Karpas-422 (cell line): ENCODE results near the gene TMEM51. TPM values are rescaled to one million over a fixed set of nuclear protein-coding genes. Genes with fewer than 3 reads are reported as not detected.
"Not testable (repeated sequence)": the region's sequence is repeated elsewhere in the genome, so short reads cannot be mapped to it uniquely, and the experiment has no call there.

Source experiments
- DNase-seq: peaks from one replicate; pipeline ENCODE4 v3.0.0-alpha.2; 2015
- H2AFZ ChIP-seq: fragments of 200-600 bp; sonication (generic); 2 replicates; pipeline ENCODE4 v1.6.1; 2014; ENCODE audit warnings: antibody characterized with exemption, low read length, mixed read lengths
- H3K27ac ChIP-seq: fragments of 200-600 bp; sonication (generic); 2 replicates; pipeline ENCODE4 v1.5.1; 2014; ENCODE audit warnings: mild to moderate bottlenecking, low read length, moderate library complexity
- H3K27me3 ChIP-seq: fragments of 200-600 bp; sonication (generic); 2 replicates; pipeline ENCODE4 v1.6.1; 2014; ENCODE audit warnings: low read length, mixed read lengths
- H3K36me3 ChIP-seq: fragments of 200-600 bp; sonication (generic); 2 replicates; pipeline ENCODE4 v1.6.1; 2014; ENCODE audit warnings: low read length, mixed read lengths; ENCODE audit not compliant: insufficient read depth
- H3K4me1 ChIP-seq: fragments of 200-600 bp; sonication (generic); 2 replicates; pipeline ENCODE4 v1.6.1; 2014; ENCODE audit warnings: mild to moderate bottlenecking, low read length, mixed read lengths
- H3K4me2 ChIP-seq: fragments of 200-600 bp; sonication (generic); 2 replicates; pipeline ENCODE4 v1.6.1; 2014; ENCODE audit warnings: low read length, low read depth, mild to moderate bottlenecking; ENCODE audit not compliant: poor library complexity, severe bottlenecking
- H3K4me3 ChIP-seq: fragments of 200-600 bp; sonication (generic); 2 replicates; pipeline ENCODE4 v1.5.1; 2014; ENCODE audit warnings: mild to moderate bottlenecking, antibody characterized with exemption, low read length, mixed read lengths
- H3K79me2 ChIP-seq: fragments of 200-600 bp; sonication (generic); 2 replicates; pipeline ENCODE4 v1.6.1; 2014; ENCODE audit warnings: mild to moderate bottlenecking, low read length, mixed read lengths
- H3K9ac ChIP-seq: fragments of 200-600 bp; sonication (generic); 2 replicates; pipeline ENCODE4 v1.6.0; 2014; ENCODE audit warnings: low read length
- H3K9me2 ChIP-seq: fragments of 200-600 bp; sonication (generic), shearing (Covaris generic); replicated peaks from 2 replicates; pipeline ENCODE4 v1.6.0; 2014; ENCODE audit warnings: mild to moderate bottlenecking, low read length, moderate library complexity; ENCODE audit not compliant: insufficient read depth
- H3K9me3 ChIP-seq: fragments of 300-700, 200-600 bp; sonication (generic); 2 replicates; pipeline ENCODE4 v1.6.1; 2014; ENCODE audit warnings: low read length, mixed read lengths
- H4K20me1 ChIP-seq: fragments of 200-600 bp; sonication (generic); 2 replicates; pipeline ENCODE4 v1.6.1; 2014; ENCODE audit warnings: mild to moderate bottlenecking, antibody characterized with exemption, low read length, low read depth; ENCODE audit not compliant: insufficient read depth
- total RNA-seq: library from RNA; depleted of rRNA; stranded (reverse); fragments of >200 nt; shearing (Covaris generic); gene quantifications from 2 replicates; pipeline ENCODE4 v1.2.3, GENCODE V29; 2014; ENCODE audit warnings: low replicate concordance

TMEM51 gene
- total RNA-seq, 1 experiment from 2014 or later = not detected

DNA sequence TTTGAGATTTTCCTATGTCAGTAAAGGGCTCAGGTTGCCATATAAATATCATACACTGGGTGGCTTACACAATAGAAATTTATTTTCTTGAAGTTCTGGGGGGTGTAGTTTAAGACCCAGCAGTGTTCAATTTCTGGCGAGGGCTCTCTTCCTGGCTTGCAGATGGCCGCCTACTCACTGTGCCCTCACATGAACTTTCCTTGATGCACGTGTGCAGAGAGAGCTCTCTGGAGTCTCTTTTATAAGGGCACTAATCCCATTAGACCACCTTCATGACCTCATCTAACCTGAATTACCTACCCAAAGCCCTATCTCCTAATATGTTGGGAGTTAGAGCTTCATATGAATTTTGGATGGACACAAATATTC is 21.1 kb downstream of the TMEM51 start:
- no peaks in the 10 kb centered on the region for H3K79me2 ChIP-seq
- no peak overlapping the region for H3K4me2 ChIP-seq

DNA sequence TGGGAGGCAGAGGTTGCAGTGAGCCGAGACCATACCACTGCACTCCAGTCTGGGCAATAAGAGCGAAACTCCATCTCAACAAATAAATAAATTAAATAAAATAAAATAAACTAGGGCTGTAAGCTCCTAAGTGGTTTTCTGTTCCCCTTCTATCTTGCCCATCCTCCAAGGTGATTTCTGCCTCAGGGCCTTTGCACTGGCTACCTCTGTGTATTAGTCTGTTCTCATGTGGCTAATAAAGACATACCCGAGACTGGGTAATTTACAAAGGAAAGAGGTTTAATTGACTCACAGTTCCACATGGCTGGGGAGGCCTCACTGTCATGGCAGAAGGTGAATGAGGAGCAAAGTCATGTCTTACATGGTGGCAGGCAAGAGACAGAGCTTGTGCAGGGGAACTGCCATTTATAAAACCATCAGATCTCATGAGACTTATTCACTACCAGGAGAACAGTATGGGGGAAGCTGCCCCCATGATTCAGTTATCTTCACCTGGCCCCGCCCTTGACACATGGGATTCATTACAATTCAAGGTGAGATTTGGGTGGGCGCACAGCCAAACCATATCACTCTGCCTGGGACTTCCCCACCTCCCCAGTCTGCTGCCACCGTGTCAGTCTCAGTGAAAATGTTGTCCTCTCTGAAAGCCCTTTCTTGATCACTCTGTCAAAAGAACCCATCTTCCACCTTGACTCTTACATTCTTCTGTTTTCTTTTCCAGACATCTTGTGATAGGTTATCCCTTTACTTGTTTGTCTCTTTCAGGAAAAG is 22.0 kb downstream of the TMEM51 start:
- H3K4me3 ChIP-seq, H3K4me1 ChIP-seq, H3K27me3 ChIP-seq, DNase-seq, H4K20me1 ChIP-seq, H3K9ac ChIP-seq, H2AFZ ChIP-seq, H3K79me2 ChIP-seq, H3K36me3 ChIP-seq, H3K4me2 ChIP-seq, H3K27ac ChIP-seq, H3K9me2 ChIP-seq, H3K9me3 ChIP-seq: not testable (repeated sequence)

More for the DNA sequence above, 21.1 kb downstream of the TMEM51 start:
- H3K36me3 ChIP-seq = no peaks in the 10 kb centered on the region
- no peak overlapping the region for H3K9ac ChIP-seq
- no peak overlapping the region for H3K27ac ChIP-seq
- no peaks in the 10 kb centered on the region for H3K4me1 ChIP-seq
- no peaks in the 10 kb centered on the region for H3K27me3 ChIP-seq
- H3K4me3 ChIP-seq = no peak overlapping the region
- H3K9me2 ChIP-seq = no peaks in the 10 kb centered on the region
- H4K20me1 ChIP-seq = no peaks in the 10 kb centered on the region; the same call in 1 of the 2 replicates
- H3K9me3 ChIP-seq = no peaks in the 10 kb centered on the region
- no peak overlapping the region for H2AFZ ChIP-seq
- DNase-seq = no peak

DNA sequence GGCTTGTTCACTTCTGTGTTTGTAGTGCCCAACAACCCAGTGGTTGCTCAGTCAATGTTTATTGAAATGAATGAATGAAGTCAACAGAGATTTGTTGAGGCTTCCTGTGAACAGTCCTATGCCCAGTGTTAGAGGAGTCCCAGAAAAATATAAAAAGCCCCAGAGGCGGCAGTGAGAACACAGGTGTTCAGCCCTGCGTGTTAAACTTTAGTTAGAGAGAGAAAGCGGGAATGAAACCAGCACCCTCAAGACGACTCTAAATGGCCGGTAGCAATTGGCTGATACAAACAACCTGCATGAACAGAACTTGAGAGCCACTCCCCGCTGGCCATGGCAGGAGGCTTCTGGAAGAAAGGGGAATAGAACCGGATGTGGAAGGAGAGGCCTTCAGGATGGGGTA is 22.6 kb downstream of the TMEM51 start:
- H3K36me3 ChIP-seq = no peaks in the 10 kb centered on the region
- no peaks in the 10 kb centered on the region for H3K79me2 ChIP-seq
- no peak overlapping the region for H3K4me3 ChIP-seq
- H2AFZ ChIP-seq = no peak overlapping the region
- H4K20me1 ChIP-seq = no peaks in the 10 kb centered on the region; the same call in 1 of the 2 replicates
- H3K9me3 ChIP-seq = no peaks in the 10 kb centered on the region
- no peak overlapping the region for H3K27ac ChIP-seq
- no peak for DNase-seq
- H3K27me3 ChIP-seq = no peaks in the 10 kb centered on the region
- no peak overlapping the region for H3K4me2 ChIP-seq
- no peaks in the 10 kb centered on the region for H3K4me1 ChIP-seq
- no peak overlapping the region for H3K9ac ChIP-seq
- no peaks in the 10 kb centered on the region for H3K9me2 ChIP-seq

- Histone ChIP-seq H3K27me3 (no peaks in the 10 kb centered on the region), H3K9me3 (no peaks in the 10 kb centered on the region), H3K36me3 (no peaks in the 10 kb centered on the region), H3K4me2 (no peak overlapping the region), H4K20me1 (no peaks in the 10 kb centered on the region; the same call in 1 of the 2 replicates), H3K9ac (no peak overlapping the region), H3K4me1 (no peaks in the 10 kb centered on the region), H3K79me2 (no peaks in the 10 kb centered on the region), H2AFZ (no peak overlapping the region), H3K27ac (no peak overlapping the region), H3K9me2 (no peaks in the 10 kb centered on the region), H3K4me3 (no peak overlapping the region)
- DNase-seq = no peak
These were observed 23.5 kb downstream of the TMEM51 start for GRCh38 chr1:15176898-15177665.

DNA sequence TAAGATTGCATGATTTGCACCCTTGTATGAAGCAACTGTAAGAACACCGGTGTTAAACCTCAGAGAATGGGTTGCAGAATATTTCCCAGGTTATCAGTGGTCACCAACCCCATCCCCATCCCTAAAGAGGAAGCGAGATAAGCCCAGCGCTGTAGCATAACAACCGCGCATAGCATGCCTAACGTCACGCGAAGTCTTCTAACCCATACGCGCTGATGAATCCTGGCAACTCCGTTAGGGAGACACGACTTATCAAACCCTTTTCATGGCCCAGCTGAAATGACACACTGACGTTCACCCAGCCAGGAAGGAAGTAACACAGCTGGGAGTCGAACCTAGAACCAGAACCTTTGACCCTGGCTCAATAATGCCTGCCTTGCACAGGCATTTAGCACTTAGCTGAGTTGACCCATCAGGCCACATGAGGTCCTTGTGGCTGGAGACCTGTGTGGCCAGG is 24.2 kb downstream of the TMEM51 start:
- Histone ChIP-seq H3K27ac (no peak overlapping the region), H3K9ac (no peak overlapping the region), H3K4me2 (no peak overlapping the region), H3K9me3 (no peaks in the 10 kb centered on the region), H3K4me1 (no peaks in the 10 kb centered on the region), H4K20me1 (no peaks in the 10 kb centered on the region; the same call in 1 of the 2 replicates), H3K27me3 (no peaks in the 10 kb centered on the region), H2AFZ (no peak overlapping the region), H3K4me3 (no peak overlapping the region), H3K36me3 (no peaks in the 10 kb centered on the region), H3K9me2 (no peaks in the 10 kb centered on the region), H3K79me2 (no peaks in the 10 kb centered on the region)
- DNase-seq = no peak

DNA sequence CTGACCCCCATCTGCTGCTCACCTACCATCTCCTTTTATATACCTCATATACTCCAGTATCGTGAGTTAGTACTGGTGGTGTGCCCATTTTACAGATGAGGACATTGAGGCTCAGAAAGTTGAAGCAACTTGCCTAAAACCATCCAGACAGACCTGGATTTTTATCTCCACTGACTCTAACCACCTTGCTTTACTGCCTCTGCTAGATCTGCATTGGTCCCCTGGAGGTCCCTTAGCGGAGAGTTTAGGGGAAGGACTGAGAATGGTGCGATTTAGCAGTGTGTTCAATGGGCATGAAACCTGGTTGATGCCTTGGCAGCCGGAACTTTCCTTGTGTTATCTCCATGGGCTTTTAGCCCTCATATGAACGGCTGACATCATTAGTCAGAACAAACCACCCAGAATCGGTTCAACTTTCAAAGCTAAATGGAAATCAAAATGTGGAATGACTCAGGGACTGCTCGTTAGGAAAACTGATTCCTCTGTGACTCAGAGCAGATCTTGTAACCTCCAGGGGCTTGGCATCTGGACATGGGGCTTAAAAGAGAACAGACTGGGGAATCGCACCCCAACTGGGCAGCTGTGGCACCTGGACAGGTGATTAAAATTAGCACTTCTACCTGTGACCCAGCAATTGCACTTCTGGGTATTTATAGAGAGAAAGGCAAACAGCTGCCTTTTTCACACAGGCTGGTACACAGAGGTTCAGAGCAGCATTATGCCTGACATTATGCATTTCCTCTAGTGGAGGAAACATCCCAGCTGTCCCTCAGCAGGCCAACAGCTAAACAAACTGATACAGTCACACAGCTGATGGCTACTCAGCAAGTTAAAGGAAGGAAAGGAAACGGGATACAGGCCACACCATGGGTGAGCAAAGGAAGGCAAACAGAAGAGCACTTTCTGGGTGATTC is 25.3 kb downstream of the TMEM51 start:
- Histone ChIP-seq H3K79me2 (no peaks in the 10 kb centered on the region), H3K4me1 (no peaks in the 10 kb centered on the region), H3K27ac (no peak overlapping the region), H3K9me2 (no peaks in the 10 kb centered on the region), H4K20me1 (no peaks in the 10 kb centered on the region; the same call in 1 of the 2 replicates), H2AFZ (no peak overlapping the region), H3K4me3 (no peak overlapping the region), H3K4me2 (no peak overlapping the region), H3K9me3 (no peaks in the 10 kb centered on the region), H3K36me3 (no peaks in the 10 kb centered on the region), H3K9ac (no peak overlapping the region), H3K27me3 (no peaks in the 10 kb centered on the region)
- DNase-seq = no peak

DNA sequence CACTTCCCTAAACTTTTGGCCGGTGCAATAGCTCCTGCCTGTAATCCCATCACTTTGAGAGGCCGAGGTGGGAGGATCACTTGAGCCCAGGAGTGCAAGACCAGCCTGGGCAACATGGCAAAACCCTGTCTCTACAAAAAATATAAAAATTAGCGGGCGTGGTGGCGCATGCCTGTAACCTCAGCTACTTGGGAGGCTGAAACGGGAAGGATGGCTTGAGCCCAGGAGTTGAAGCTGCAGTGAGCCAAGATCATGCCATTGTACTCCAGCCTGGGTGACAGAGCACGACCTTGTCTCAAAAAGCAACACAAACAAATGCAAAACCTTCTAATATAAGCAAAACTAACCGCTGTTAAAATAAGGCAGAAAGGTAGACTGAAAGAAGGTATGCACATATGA is 25.9 kb downstream of the TMEM51 start:
- H3K4me2 ChIP-seq = no peak overlapping the region
- DNase-seq = no peak
- no peak overlapping the region for H3K4me3 ChIP-seq
- H3K27me3 ChIP-seq = no peaks in the 10 kb centered on the region
- no peaks in the 10 kb centered on the region for H3K9me3 ChIP-seq
- H3K9ac ChIP-seq = no peak overlapping the region
- H3K79me2 ChIP-seq = no peaks in the 10 kb centered on the region
- no peak overlapping the region for H3K27ac ChIP-seq
- H3K9me2 ChIP-seq = no peaks in the 10 kb centered on the region
- no peaks in the 10 kb centered on the region for H3K36me3 ChIP-seq
- no peaks in the 10 kb centered on the region; the same call in 1 of the 2 replicates for H4K20me1 ChIP-seq
- H3K4me1 ChIP-seq = no peaks in the 10 kb centered on the region
- H2AFZ ChIP-seq = no peak overlapping the region
